Activated naive CD4-positive, alpha-beta T cell treated with anti-CD3 and anti-CD28 coated beads for 36 hours (primary cell): ENCODE measurements around the gene RAB33A. TPM values are rescaled to one million over a fixed set of nuclear protein-coding genes. Genes with fewer than 3 reads are reported as not detected.

Source experiments
- CTCF ChIA-PET: fragments of 350-600 bp; sonication (Branson Sonifier 250); formaldehyde crosslinking; loops from one replicate; lab custom pipeline; 2021; ENCODE audit warnings: antibody characterized with exemption; lab: Charles Lee
- DNase-seq: peaks from one replicate; pipeline ENCODE4 v3.0.0-alpha.2; 2020
- H3K27ac Mint-ChIP-seq: one replicate; pipeline ENCODE4 v1.8.0; 2021; ENCODE audit warnings: mild to moderate bottlenecking, mixed read lengths
- H3K27me3 Mint-ChIP-seq: one replicate; pipeline ENCODE4 v1.8.0; 2021; ENCODE audit warnings: low read depth, mixed read lengths
- H3K36me3 Mint-ChIP-seq: one replicate; pipeline ENCODE4 v1.8.0; 2021; ENCODE audit warnings: low read depth, mixed read lengths
- H3K4me1 Mint-ChIP-seq: one replicate; pipeline ENCODE4 v1.8.0; 2021; ENCODE audit warnings: low read depth, mixed read lengths
- H3K4me3 Mint-ChIP-seq: one replicate; pipeline ENCODE4 v1.8.0; 2021; ENCODE audit warnings: mild to moderate bottlenecking, moderate library complexity, mixed read lengths
- H3K9me3 Mint-ChIP-seq: one replicate; pipeline ENCODE4 v1.8.0; 2021; ENCODE audit warnings: mixed read lengths
- intact Hi-C: fragments of 100-400 bp; cut with micrococcal nuclease; formaldehyde crosslinking; loops from one replicate; pipeline ENCODE4 v1.15.1; 2023
- total RNA-seq, 2 experiments: library from RNA; stranded (reverse); gene quantifications; one replicate each; pipeline ENCODE4 v1.2.3, GENCODE V29; 2021

RAB33A gene
- 10 to 100 TPM; 11.3 to 15.1 TPM for total RNA-seq

DNA sequence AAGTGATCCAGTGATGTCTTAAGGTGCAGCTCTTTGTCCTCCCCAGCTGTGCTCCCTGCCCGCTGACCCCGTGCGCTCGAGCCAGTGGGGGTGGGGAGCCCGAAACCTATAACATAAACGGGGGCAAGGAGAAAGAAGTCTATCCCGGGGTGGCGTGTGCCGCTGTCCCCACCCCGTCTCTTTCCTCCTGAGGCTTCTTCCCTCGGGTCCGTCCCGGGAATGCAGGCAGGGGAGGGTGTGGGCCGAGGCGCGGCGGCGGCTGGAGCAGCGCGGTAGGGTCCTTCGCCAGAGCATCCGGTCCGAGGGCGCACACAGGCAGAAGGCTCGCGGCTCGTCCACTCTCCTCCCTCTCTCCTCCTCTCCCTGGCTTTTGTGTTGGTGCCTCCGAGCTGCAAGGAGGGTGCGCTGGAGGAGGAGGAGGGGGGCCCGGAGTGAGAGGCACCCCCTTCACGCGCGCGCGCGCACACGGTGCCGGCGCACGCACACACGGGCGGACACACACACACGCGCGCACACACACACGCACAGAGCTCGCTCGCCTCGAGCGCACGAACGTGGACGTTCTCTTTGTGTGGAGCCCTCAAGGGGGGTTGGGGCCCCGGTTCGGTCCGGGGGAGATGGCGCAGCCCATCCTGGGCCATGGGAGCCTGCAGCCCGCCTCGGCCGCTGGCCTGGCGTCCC lies at the start of gene RAB33A:
RAB33A (plus strand) TSS at position 517 of the 681 bp plus-strand sequence; CDS start at position 618, 101 bp downstream.
- Mint-ChIP-seq H3K9me3 (no peaks in the 10 kb centered on the region), H3K27me3 (no peaks in the 10 kb centered on the region), H3K4me3 (peak within 1 kb of the TSS; percentile 87), H3K27ac (peak within 1 kb of the TSS; percentile 94), H3K4me1 (peaks cover 37% of the 10 kb centered on the region), H3K36me3 (no peaks in the 10 kb centered on the region)
- DNase-seq, result peak; percentile 32
- CTCF ChIA-PET, result no interaction called here
- intact Hi-C loops, result loop anchor here (2.0 to 10.0 kb wide), 5 partner anchors 63 to 731 kb away; partner anchors contain the start of genes ENOX2, ZDHHC9 and ZNF280C

DNA sequence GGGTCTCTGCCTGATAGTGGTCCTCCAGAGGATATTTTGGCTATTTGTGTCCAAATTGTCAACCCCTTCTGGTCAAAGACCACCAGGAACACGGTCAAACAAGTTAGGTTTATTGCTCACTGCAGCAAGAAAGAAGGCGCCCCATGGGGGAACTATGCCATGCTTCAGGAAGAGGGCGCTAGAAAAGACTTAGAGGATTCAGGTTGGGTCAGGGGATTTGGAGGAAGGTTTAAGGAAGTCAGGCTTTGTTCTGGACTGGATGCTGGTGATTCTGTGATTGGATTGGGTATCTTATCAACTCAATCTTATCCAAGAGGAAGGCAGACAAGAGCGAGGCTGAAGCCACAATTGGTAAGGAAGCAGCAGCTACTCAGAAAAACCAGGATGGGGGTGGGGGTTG lies 47.2 kb upstream of the RAB33A start:
- no peaks in the 10 kb centered on the region for H3K27me3 Mint-ChIP-seq
- intact Hi-C loops, result loop anchor here (5.0 kb wide), 1 partner anchor 142 kb away; the partner anchor contains the start of gene BCORL1
- H3K9me3 Mint-ChIP-seq, result no peaks in the 10 kb centered on the region
- CTCF ChIA-PET, result no interaction called here
- no peak overlapping the region for H3K4me3 Mint-ChIP-seq
- DNase-seq, result no peak
- peaks cover 5% of the 10 kb centered on the region for H3K4me1 Mint-ChIP-seq
- H3K36me3 Mint-ChIP-seq, result peaks cover 7% of the 10 kb centered on the region
- H3K27ac Mint-ChIP-seq, result no peak overlapping the region

DNA sequence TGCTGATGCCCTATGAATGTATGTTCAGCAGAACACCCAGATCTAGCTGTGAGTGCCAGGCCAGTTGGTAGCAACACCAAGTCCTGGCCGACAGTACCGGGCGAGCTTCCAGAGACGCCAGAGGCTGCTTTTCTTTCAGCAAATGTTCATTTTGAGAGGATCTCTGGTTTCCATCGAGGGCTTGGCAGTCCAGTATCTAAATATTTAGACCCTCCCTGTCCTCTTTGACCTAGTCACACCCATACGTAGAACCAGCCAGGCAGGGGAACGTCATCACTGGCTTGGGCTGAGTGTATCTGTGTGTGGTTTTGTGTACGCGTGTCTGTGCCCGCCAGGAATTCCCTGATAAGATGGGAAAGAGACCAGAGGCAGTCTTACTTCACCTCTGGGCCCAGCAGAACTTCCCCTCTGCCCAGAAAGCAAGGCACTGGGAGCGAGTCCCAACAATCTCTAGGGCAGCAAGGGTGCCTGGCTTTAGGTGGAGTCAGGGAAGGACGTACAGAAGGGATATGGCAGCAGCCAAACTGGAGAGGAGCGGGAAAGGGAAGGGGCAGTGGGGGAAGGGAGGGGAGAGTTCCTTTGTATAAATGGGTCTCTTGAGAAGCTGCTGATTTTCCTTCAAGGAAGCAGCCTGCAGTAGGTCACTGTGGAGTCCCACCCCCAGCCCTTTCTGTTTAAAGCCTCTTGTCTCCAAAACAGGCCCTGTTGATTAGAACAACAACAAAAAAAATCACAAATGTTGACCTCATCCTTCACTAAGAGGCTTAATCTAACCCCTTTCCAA lies 46.5 kb upstream of the RAB33A start:
- peaks cover under 1% of the 10 kb centered on the region for H3K4me1 Mint-ChIP-seq
- CTCF ChIA-PET, result interaction anchor here (0.7 kb wide), 1 partner anchor 40 kb away, joined by 3 read pairs; the partner anchor contains the start of gene AIFM1
- intact Hi-C loops, result no loop called here
- DNase-seq, result no peak
- H3K9me3 Mint-ChIP-seq, result no peaks in the 10 kb centered on the region
- H3K27ac Mint-ChIP-seq, result no peak overlapping the region
- peaks cover 9% of the 10 kb centered on the region for H3K36me3 Mint-ChIP-seq
- no peak overlapping the region for H3K4me3 Mint-ChIP-seq
- H3K27me3 Mint-ChIP-seq, result no peaks in the 10 kb centered on the region

DNA sequence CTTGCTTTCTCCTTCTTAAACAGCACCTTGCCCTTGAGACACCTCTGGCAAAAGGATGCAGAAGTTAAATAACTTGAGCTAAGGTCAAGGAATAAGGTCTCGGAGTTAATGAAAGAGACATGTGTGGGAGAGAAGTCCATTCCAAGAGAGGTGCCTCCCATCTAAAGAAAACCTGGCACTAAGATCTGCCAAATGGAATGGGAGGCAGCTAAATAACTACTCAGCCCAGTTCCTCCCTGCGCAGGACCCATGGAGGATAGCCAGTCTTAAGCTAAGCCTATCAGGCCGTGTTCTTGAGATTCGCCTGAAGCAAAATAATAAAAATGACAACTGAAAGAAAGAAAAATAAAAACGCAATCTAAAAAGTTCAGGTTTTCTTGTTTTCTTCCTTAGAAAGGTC lies 40.8 kb upstream of the RAB33A start:
- Mint-ChIP-seq H3K4me3 (no peak overlapping the region), H3K27ac (no peak overlapping the region), H3K27me3 (no peaks in the 10 kb centered on the region), H3K9me3 (no peaks in the 10 kb centered on the region), H3K4me1 (no peaks in the 10 kb centered on the region), H3K36me3 (peaks cover 9% of the 10 kb centered on the region)
- intact Hi-C loops, result no loop called here
- CTCF ChIA-PET, result interaction anchor here (1.3 kb wide), 1 partner anchor 61 kb away, joined by 3 read pairs; no protein-coding TSS in a partner anchor
- no peak for DNase-seq

DNA sequence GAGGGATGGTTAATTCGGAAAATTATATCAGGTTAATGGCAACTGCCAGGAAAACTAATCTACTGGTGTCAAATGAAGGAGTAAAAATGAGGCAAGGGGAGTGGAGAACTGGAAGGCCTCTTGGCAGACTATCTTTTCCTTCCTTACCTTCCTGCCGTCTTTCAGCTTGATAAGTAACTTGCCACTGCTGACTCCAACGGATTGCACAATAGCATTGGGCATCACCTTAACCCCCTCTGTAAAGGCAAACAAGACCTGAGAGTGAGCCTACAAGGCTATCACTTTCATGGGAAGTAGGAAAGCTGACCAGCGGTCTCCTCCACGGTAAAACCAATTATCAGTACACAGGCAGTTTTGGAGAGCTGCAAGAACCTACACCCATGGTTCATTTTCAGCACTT lies 35.3 kb upstream of the RAB33A start:
- Mint-ChIP-seq H3K27me3 (no peaks in the 10 kb centered on the region), H3K9me3 (no peaks in the 10 kb centered on the region), H3K27ac (no peak overlapping the region), H3K4me1 (no peaks in the 10 kb centered on the region), H3K4me3 (no peak overlapping the region), H3K36me3 (peaks cover 13% of the 10 kb centered on the region)
- DNase-seq, result no peak
- intact Hi-C loops, result no loop called here
- CTCF ChIA-PET, result no interaction called here

DNA sequence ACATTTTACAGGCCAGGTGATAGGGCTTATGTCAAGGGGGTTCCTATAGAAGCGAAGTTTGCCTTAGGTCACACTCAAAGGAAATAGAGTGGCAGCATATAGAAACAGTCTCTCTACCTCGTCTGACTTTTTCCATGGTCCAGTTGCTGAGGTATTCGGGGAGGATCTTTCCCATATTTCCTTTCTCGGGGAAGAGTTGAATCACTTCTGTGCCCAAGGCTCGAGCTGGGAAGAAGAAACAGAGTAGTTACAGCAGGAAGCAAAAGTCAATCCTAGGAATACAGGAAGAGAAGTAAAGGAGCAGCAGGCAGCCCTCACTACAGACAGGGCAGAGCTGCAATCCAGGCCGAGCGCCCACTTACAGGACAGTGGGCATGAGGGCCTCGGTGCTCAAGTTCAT lies 34.8 kb upstream of the RAB33A start:
- Mint-ChIP-seq H3K27ac (no peak overlapping the region), H3K36me3 (peaks cover 13% of the 10 kb centered on the region)
- intact Hi-C loops, result no loop called here

DNA sequence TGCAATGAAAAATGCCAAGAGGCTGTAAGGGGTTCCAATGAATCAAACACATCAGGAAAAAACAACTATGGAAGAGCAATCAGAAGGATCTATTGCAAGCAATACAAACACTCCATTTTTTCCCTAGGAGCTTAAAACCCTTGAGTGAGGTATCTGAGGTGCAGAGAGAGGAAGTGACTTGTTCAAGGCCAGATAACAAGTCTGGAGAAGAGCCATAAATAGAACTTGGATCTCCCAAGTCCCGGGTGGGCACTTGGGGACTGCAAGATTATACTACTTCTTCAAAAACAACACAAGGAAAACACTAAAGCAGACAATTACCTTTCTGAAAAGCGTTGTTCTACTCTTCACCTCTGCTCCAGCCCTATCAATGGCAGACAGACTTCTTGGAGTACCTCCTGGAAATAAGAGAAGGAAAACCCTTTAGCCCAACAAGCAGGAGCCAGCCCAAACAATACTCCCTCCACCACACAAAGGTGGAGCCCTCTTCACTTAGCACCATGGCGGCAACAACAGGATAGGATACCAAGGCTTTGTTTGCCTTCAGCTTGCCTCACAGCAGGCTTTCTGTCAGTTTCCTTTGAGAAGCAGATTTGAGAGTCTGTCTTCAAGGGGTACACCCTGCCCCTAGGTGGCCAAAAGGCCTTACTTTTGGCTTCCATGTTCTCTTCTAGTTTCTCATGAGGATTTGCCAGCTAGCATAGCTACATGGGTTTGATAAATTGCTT lies 32.1 kb upstream of the RAB33A start:
- Mint-ChIP-seq H3K27ac (no peak overlapping the region), H3K4me1 (no peaks in the 10 kb centered on the region), H3K36me3 (peaks cover 22% of the 10 kb centered on the region), H3K9me3 (no peaks in the 10 kb centered on the region), H3K27me3 (no peaks in the 10 kb centered on the region), H3K4me3 (no peak overlapping the region)
- DNase-seq, result no peak
- intact Hi-C loops, result no loop called here
- CTCF ChIA-PET, result no interaction called here

More for the DNA sequence above, 34.8 kb upstream of the RAB33A start:
- Mint-ChIP-seq H3K9me3 (no peaks in the 10 kb centered on the region), H3K27me3 (no peaks in the 10 kb centered on the region), H3K4me1 (no peaks in the 10 kb centered on the region), H3K4me3 (no peak overlapping the region)
- DNase-seq, result no peak
- CTCF ChIA-PET, result no interaction called here

DNA sequence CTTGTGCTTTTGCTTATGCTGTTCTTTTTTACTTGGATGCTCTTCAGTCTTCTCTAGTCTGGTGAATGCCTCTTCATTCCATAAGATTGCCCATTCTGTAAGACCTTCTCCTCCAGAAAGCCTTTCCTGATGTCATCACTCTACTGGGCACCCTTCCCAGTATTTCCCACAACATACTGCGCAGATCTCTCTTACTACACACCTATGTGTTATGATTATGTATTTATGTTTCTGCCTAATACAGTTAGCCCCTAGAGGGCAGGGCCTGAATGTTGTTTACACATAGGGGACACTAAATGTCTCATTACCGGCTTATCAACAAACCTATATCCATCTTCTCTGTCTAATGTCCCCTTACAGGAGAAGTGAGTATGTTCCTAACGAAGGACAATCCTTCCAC lies 27.3 kb upstream of the RAB33A start:
- Mint-ChIP-seq H3K27ac (no peak overlapping the region), H3K27me3 (no peaks in the 10 kb centered on the region), H3K4me3 (no peak overlapping the region), H3K9me3 (no peaks in the 10 kb centered on the region), H3K36me3 (peaks cover 24% of the 10 kb centered on the region), H3K4me1 (no peaks in the 10 kb centered on the region)
- DNase-seq, result no peak
- CTCF ChIA-PET, result interaction anchor here (1.4 kb wide), 1 partner anchor 12 kb away, joined by 3 read pairs; no protein-coding TSS in a partner anchor
- intact Hi-C loops, result loop anchor here (1.0 kb wide), 1 partner anchor 48 kb away; no protein-coding TSS in a partner anchor

DNA sequence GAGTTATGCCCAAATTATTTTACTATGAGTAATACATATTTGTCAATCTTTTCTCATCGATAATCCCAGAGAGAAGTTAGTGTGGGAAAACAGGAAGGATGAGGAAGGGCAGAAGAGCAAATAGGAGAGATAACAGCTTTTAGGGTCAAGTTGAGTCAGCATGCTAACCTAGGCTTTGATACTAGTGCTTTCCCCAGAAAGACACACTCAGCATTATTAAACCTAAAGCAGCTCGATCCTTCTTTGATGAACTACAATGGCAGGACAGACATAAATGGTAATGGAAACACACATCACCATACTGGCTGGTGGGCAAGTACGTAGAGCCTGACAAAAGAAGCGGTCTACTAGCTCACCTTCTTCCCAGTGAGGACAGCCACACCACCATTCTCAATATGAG lies 26.6 kb upstream of the RAB33A start:
- Mint-ChIP-seq H3K4me3 (no peak overlapping the region), H3K36me3 (peaks cover 24% of the 10 kb centered on the region), H3K27ac (no peak overlapping the region), H3K4me1 (no peaks in the 10 kb centered on the region), H3K27me3 (no peaks in the 10 kb centered on the region), H3K9me3 (no peaks in the 10 kb centered on the region)
- CTCF ChIA-PET, result interaction anchor here (1.4 to 1.6 kb wide), 2 partner anchors 9 to 46 kb away, joined by 3 read pairs; no protein-coding TSS in a partner anchor
- DNase-seq, result no peak
- intact Hi-C loops, result no loop called here

DNA sequence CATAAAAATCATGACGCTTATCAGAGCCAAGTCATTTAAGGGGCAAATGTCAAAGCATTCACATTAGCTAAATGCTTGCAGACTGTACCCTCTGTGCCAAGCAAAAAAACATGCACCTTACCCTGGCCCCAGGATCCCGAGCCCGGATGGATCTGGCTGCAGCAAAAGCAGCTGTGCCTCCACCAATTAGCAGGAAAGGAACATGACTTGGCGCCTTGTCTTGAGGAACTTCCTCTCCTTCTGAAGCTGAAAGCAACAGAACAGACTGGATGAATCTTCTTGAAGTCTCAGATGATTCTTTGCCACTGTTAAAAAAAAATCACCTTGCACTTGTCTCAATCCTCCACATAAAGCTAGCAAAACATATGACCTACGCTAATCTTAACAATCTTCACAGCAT lies 24.1 kb upstream of the RAB33A start:
- H3K9me3 Mint-ChIP-seq, result no peaks in the 10 kb centered on the region
- H3K4me1 Mint-ChIP-seq, result no peaks in the 10 kb centered on the region
- no peaks in the 10 kb centered on the region for H3K27me3 Mint-ChIP-seq
- H3K4me3 Mint-ChIP-seq, result no peak overlapping the region
- no peak for DNase-seq
- CTCF ChIA-PET, result interaction anchor here (0.8 to 1.1 kb wide), 3 partner anchors 543 to 666 kb away, joined by 3 read pairs; no protein-coding TSS in a partner anchor
- intact Hi-C loops, result no loop called here
- H3K27ac Mint-ChIP-seq, result no peak overlapping the region
- peaks cover 22% of the 10 kb centered on the region for H3K36me3 Mint-ChIP-seq

DNA sequence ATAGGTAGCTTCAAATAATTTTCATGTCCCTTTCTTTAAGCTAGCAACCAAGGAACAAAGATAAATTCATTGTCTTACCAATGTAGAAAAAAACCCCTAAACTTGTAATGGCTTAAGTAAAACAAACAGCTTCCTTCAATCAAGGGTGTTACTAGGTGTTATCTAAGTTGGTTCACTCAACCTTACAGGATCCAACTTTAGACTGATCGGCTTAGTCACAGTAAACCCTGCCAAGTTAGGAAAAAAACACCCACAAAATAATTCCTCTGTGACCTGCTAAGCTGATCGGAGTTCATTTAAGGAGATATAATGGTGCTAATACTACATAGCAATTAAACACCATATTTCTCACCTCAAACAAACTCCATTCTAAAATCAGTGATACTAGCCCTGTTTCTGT lies 16.2 kb upstream of the RAB33A start:
- CTCF ChIA-PET, result interaction anchor here (0.8 to 1.5 kb wide), 3 partner anchors 12 to 76 kb away, joined by 3 to 4 read pairs (median 3); no protein-coding TSS in a partner anchor
- Mint-ChIP-seq H3K4me1 (peaks cover 17% of the 10 kb centered on the region), H3K36me3 (peaks cover 2% of the 10 kb centered on the region), H3K27me3 (no peaks in the 10 kb centered on the region), H3K27ac (no peak overlapping the region), H3K4me3 (no peak overlapping the region), H3K9me3 (no peaks in the 10 kb centered on the region)
- no peak for DNase-seq
- intact Hi-C loops, result no loop called here

DNA sequence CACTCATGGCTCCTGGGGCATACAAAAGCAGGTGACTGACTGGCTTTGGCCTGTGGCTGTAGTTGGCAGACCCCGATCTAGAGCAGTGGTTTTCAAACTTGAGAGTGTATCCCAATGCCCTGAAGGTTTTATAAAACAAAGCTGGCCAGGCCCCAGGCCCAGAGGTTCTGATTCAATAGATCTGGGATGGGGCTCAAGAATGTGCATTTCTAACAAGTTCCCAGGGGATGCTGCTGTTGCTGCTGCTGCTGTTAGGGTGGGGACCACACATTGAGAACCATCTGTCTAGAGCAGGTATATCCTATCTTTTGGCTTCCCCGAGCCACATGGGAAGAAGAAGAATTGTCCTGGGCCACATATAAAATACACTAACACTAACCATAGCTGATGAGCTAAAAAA lies 13.5 kb upstream of the RAB33A start:
- no peaks in the 10 kb centered on the region for H3K9me3 Mint-ChIP-seq
- no peak for DNase-seq
- H3K36me3 Mint-ChIP-seq, result peaks cover 2% of the 10 kb centered on the region
- H3K27me3 Mint-ChIP-seq, result no peaks in the 10 kb centered on the region
- intact Hi-C loops, result no loop called here
- H3K4me3 Mint-ChIP-seq, result no peak overlapping the region
- H3K4me1 Mint-ChIP-seq, result peaks cover 30% of the 10 kb centered on the region
- no peak overlapping the region for H3K27ac Mint-ChIP-seq
- CTCF ChIA-PET, result interaction anchor here (0.7 kb wide), 1 partner anchor 79 kb away, joined by 5 read pairs; no protein-coding TSS in a partner anchor
